ENCODE measurements around the gene EVL.

Gene EVL

DNA sequence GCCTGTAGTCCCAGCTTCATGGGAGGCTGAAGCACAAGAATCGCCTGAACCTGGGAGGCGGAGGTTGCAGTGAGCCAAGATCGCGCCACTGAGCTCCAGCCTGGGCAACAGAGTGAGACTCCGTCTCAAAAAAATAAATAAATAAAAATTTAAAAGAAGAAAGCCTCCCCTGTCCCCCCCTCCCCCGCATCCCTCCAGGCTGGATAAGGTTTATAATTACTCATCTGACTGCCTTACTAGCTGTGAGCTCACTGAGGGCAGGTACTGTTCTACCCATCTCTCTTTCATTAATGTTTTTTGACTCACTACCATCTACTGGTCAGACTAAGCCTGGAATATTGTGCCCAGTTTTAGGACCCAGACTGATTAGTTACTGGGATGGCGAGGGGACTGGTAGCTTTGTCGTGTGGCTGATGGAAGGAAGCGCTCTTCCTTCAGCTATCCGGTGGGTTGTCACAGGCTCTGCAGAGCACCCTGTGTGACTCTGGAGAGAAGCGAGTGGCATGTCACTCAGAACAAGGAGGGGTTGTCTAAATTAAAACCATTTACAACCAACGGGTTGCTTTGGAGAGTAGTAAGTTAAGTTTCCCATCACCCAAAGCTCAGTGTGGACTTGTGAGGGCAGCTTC lies 16.9 kb downstream of the EVL start:
- Histone ChIP-seq H3K4me3 (no peak overlapping the region), H3K4me1 (peaks cover 0 to 13% (median 4%) of the 10 kb centered on the region in 4 donors), H3K27ac (no peak overlapping the region), H3K36me3 (peaks cover 0 to 11% (median 0%) of the 10 kb centered on the region in 3 donors), H3K9me3 (no peaks in the 10 kb centered on the region), H3K27me3 (no peaks in the 10 kb centered on the region)
- no peak for DNase-seq
- TF ChIP-seq CTCF (IDR thresholded peaks at IDR 0.05): no peak
- intact Hi-C loops (cut with DNase I; ENCODE audit: low total_unique reads): no loop called here

DNA sequence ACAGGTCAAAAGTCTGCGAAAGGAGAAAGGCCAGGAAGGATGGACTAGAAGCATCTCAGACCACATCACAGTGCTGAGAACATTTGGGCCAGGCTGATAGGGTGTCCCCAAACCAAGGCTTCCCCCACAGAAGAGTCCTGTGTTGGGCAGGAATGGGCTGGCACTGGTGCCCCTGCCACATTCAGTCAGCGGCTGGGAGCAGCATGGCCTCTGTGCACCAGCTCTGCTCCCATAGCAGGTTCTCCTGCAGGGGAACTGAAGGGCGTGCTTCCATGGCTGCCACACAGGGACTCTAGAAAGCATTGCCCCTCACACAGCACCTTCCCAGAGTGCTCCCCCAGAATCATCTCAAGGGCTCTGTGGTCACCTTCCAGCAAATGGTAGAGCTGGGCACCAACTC lies 17.5 kb downstream of the EVL start:
- H3K27me3 ChIP-seq: no peaks in the 10 kb centered on the region
- no peak overlapping the region for H3K27ac ChIP-seq
- H3K36me3 ChIP-seq: peaks cover 0 to 11% (median 0%) of the 10 kb centered on the region in 3 donors
- intact Hi-C loops (cut with DNase I; ENCODE audit: low total_unique reads): no loop called here
- H3K9me3 ChIP-seq: no peaks in the 10 kb centered on the region
- no peak overlapping the region for H3K4me3 ChIP-seq
- H3K4me1 ChIP-seq: peaks cover 0 to 13% (median 4%) of the 10 kb centered on the region in 4 donors
- no peak for TF ChIP-seq CTCF (IDR thresholded peaks at IDR 0.05)
- no peak for DNase-seq

GRCh38 chr14:100083706-100084105 lies 18.5 kb downstream of the EVL start:
- intact Hi-C loops (cut with DNase I; ENCODE audit: low total_unique reads): no loop called here
- H3K27me3 ChIP-seq: no peaks in the 10 kb centered on the region
- no peak overlapping the region for H3K4me3 ChIP-seq
- DNase-seq: no peak
- no peaks in the 10 kb centered on the region for H3K9me3 ChIP-seq
- H3K36me3 ChIP-seq: peaks cover 0 to 11% (median 5%) of the 10 kb centered on the region in 3 donors
- H3K4me1 ChIP-seq: peaks cover 0 to 12% (median 4%) of the 10 kb centered on the region in 4 donors
- no peak for TF ChIP-seq CTCF (IDR thresholded peaks at IDR 0.05)
- no peak overlapping the region for H3K27ac ChIP-seq

DNA sequence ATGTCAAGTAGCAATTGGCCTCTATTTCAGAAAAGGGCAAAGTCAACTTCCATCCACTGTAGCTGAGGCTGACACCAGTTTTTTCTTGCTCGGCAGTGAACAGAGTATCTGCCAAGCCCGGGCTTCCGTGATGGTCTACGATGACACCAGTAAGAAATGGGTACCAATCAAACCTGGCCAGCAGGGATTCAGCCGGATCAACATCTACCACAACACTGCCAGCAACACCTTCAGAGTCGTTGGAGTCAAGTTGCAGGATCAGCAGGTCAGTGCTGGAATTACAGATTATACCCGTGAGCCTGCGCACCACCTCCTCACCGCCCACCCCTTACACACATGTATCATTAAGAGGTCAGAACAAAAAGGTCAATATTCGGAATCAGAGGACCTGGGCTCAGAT lies 19.4 kb downstream of the EVL start:
- no peak overlapping the region for H3K27ac ChIP-seq
- DNase-seq: no peak
- H3K27me3 ChIP-seq: no peaks in the 10 kb centered on the region
- peaks cover 0 to 11% (median 5%) of the 10 kb centered on the region in 3 donors for H3K36me3 ChIP-seq
- no peak for TF ChIP-seq CTCF (IDR thresholded peaks at IDR 0.05)
- H3K4me3 ChIP-seq: no peak overlapping the region
- peaks cover 0 to 4% (median under 1%) of the 10 kb centered on the region in 4 donors for H3K4me1 ChIP-seq
- intact Hi-C loops (cut with DNase I; ENCODE audit: low total_unique reads): no loop called here
- H3K9me3 ChIP-seq: no peaks in the 10 kb centered on the region

- TF ChIP-seq CTCF (IDR thresholded peaks at IDR 0.05): no peak
- Histone ChIP-seq H3K4me3 (no peak overlapping the region), H3K27me3 (no peaks in the 10 kb centered on the region), H3K27ac (no peak overlapping the region), H3K36me3 (peaks cover 0 to 11% (median 5%) of the 10 kb centered on the region in 3 donors), H3K9me3 (no peaks in the 10 kb centered on the region), H3K4me1 (no peaks in the 10 kb centered on the region)
- intact Hi-C loops (cut with DNase I; ENCODE audit: low total_unique reads): no loop called here
- no peak for DNase-seq
These were observed 20.2 kb downstream of the EVL start for GRCh38 chr14:100085462-100085861.

All from tibial artery (tissue), 4 donors.